ENCODE results near the gene LRRC25.

DNA sequence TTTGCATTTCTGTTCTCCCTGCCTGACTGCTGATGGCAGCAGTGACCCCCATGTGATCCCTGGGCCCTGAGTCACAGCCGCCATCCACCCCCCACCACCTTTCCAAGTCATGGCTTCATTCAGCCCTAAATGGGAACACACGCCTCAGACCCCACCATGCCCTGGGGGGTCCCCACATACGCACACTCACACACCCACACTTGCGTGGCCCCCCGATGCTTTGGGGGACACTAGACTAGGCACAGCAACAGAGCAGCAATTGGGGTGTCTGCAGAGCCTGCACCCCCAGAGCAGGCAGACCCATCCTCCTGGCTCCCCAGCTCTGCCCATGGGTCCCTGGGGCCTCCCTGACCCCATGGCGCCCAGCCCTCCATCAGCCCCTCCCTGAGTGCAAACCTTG lies 46.0 kb upstream of the LRRC25 start:
- TF ChIP-seq, protein P1, sequence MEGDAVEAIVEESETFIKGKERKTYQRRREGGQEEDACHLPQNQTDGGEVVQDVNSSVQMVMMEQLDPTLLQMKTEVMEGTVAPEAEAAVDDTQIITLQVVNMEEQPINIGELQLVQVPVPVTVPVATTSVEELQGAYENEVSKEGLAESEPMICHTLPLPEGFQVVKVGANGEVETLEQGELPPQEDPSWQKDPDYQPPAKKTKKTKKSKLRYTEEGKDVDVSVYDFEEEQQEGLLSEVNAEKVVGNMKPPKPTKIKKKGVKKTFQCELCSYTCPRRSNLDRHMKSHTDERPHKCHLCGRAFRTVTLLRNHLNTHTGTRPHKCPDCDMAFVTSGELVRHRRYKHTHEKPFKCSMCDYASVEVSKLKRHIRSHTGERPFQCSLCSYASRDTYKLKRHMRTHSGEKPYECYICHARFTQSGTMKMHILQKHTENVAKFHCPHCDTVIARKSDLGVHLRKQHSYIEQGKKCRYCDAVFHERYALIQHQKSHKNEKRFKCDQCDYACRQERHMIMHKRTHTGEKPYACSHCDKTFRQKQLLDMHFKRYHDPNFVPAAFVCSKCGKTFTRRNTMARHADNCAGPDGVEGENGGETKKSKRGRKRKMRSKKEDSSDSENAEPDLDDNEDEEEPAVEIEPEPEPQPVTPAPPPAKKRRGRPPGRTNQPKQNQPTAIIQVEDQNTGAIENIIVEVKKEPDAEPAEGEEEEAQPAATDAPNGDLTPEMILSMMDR (conservative IDR thresholded peaks at IDR 0.05): no peak
- TF ChIP-seq EZH2 (IDR thresholded peaks at IDR 0.05; ENCODE audit: low read depth): no peak
